H1 (cell line): ENCODE measurements around the gene CSNK1D. TPM values are rescaled to one million over a fixed set of nuclear protein-coding genes. Genes with fewer than 3 reads are reported as not detected.

ENCODE experiments used
- PHF8 ChIP-seq: fragments of 200-600 bp; sonication (generic); conservative IDR thresholded peaks from 2 replicates; pipeline ENCODE4 v1.7.1; 2012; ENCODE audit warnings: low read depth, mild to moderate bottlenecking, inconsistent platforms, low read length, moderate library complexity
- USF2 ChIP-seq: IDR thresholded peaks from 2 replicates; pipeline ENCODE4 v1.6.1; 2011; ENCODE audit warnings: low read length, improper control_type of control experiment
- polyA plus RNA-seq, 7 experiments: library from polyadenylated mRNA; depleted of rRNA in 3 of 7; stranded (reverse) in 5 of 7; unstranded in 2 of 7; fragments of >200 nt in 5 of 7; fragments of 200-250 nt in 2 of 7; gene quantifications; 1 replicate in 5 of 7; 2 replicates in 1 of 7; 4 replicates in 1 of 7; pipeline versions ENCODE4 v1.2.1 to v1.2.3, GENCODE V29; 2011 to 2013; ENCODE audit warnings: missing spikeins in 2 of 7, mixed read lengths in 2 of 7
- total RNA-seq: library from RNA; stranded (reverse); fragmentation: NEBNext Ultra II Directional; extraction: Animal tissue kit (Norgen Biotek cat#: 25700); gene quantifications from 2 replicates; pipeline ENCODE4 v1.2.1, GENCODE V29; 2021

Gene CSNK1D
- total and polyA plus RNA-seq, 2 of the 8 experiments (the other 6 are each of a cell fraction or from before 2014, with no cell fraction given) = 73.5 to 103 TPM

DNA sequence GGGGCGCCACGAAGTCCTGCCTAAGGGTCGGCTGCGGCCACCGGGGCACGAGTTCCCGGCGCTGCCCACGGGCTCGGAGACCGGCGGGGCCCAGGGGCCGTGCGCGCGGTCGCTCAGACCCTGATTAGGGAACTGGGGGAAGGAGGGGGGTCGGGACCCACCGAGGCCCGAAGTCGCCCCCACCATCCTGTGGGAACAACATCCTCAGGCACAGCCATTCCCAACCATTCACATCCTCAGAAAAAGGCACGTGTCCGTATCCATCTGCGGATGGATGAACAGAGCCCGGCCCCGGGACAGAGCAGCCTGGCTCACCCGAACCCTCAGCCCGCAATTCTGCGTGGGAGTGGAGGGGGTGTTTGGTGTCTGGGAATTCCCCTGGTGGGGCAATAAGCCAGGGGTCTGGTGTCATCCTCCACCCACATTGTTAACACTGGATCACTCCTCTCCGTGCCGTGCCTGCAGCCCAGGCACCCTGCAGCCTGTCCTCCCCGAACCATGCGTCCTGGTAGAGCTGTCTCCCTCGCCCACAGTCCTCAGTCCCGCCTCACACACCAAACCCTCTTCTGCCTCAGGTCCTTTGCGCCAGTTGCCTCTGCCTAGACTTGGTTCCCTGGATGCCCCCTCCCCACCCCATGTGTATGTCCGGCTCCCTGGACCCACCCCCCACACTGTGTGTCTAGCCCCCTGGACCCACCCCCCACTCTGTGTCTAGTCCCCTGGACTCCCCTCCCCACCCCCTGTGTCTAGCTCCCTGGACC, 60.1 kb downstream of the CSNK1D start (continued):
- TF ChIP-seq USF2 (peak; percentile 65), PHF8 (0 out of 2 replicates have a peak, but pooled peaks have one; percentile 16)
